HG03064 (cell line): ENCODE results near the gene SYN1.

ENCODE experiments used
- ATAC-seq: cut with Tn5 transposase; IDR thresholded peaks from one replicate; pipeline ENCODE4 v1.9.1; 2021; ENCODE audit warnings: low read depth; ENCODE audit not compliant: unreplicated experiment

The SYN1 gene

GRCh38 chrX:47540754-47541538 lies 78.7 kb downstream of the SYN1 start:
- ATAC-seq, result no peak

GRCh38 chrX:47539860-47540259 lies 79.8 kb downstream of the SYN1 start:
- no peak for ATAC-seq

- no peak for ATAC-seq
Measured at GRCh38 chrX:47530049-47530448, 89.6 kb downstream of the SYN1 start.

- ATAC-seq, result no peak
Measured at GRCh38 chrX:47529548-47529947, 90.1 kb downstream of the SYN1 start.

GRCh38 chrX:47523713-47524166 lies 95.9 kb downstream of the SYN1 start:
- ATAC-seq, result no peak

GRCh38 chrX:47523297-47523696 lies 96.4 kb downstream of the SYN1 start:
- no peak for ATAC-seq
